ENCODE measurements around the gene KDELR1. TPM values are rescaled to one million over a fixed set of nuclear protein-coding genes. Genes with fewer than 3 reads are reported as not detected.

The KDELR1 gene
- total RNA-seq, 1 donor from 2014 or later, result 152 TPM

DNA sequence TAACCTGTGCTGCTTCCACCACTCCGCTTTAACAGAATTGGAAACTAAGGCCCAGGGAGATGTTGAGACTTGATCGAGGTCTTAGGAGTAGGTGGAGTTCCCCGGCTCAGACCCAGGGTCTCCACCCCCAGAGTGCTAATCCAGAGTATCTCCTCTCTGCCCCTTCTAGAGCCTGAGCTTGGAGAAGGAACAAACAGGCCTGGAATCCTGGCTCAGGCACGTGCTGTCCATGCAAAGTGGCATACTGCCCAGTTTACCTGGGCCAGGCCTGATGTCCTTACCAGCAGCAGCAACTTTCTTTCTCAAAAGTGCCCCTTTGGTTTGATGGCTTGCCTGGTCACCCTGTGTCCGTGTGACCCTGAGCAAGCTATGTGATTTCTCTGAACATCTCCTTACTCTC is 23.5 kb downstream of the KDELR1 start:
- Histone ChIP-seq H3K36me3 (ENCODE audit: control insufficient read depth, insufficient read depth, low read length) (no peaks in the 10 kb centered on the region), H3K27me3 (ENCODE audit: control insufficient read depth, insufficient read depth, low read length) (no peaks in the 10 kb centered on the region), H3K4me3 (ENCODE audit: low read depth, low read length) (no peak overlapping the region)
- no peak for TF ChIP-seq CTCF (IDR thresholded peaks at IDR 0.05; ENCODE audit: insufficient read depth, low read length, poor library complexity, severe bottlenecking)
- DNase-seq (ENCODE audit: low read depth), result no peak

GRCh38 chr19:48365602-48366001 is 25.7 kb downstream of the KDELR1 start:
- Histone ChIP-seq H3K4me3 (ENCODE audit: low read depth, low read length) (no peak overlapping the region), H3K36me3 (ENCODE audit: control insufficient read depth, insufficient read depth, low read length) (no peaks in the 10 kb centered on the region), H3K27me3 (ENCODE audit: control insufficient read depth, insufficient read depth, low read length) (no peaks in the 10 kb centered on the region)
- TF ChIP-seq CTCF (IDR thresholded peaks at IDR 0.05; ENCODE audit: insufficient read depth, low read length, poor library complexity, severe bottlenecking), result no peak
- DNase-seq (ENCODE audit: low read depth), result no peak

DNA sequence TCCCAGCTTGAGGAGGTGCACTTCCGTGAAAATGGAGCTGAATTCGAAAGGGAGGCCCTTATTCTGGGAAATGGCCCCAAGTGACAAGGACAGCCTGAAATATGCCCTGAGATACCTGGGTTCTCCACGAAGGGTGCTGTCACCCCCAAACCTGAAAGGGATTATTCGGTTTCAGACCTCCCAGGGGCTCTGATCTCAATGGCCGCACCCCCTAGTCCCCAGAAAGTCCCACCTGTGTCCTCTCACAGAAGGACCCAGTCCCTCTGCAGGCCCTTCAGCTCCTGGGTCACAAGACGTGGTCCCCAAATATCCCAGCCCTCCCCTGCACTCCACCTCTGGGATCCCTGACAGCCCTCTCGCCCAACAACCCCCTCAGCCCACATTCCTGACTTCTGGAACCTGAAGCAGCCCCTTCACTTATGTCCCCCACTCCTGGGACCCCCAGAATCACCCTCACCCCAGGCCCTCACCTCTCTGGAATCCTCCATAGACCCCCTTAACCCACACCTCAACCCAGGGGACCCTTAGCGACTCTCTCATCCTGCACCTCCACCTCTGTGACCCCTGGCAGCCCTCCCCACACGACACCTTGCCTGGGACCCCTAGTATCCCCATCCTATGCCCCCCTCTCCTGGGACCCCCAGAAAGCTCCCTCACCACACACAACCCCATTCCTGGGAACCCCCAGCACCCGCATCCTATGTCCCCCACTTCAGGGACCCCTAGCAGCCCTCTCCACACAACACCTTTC is 26.6 kb downstream of the KDELR1 start:
- Histone ChIP-seq H3K4me3 (ENCODE audit: low read depth, low read length) (peak overlapping the region; percentile 17), H3K36me3 (ENCODE audit: control insufficient read depth, insufficient read depth, low read length) (no peaks in the 10 kb centered on the region), H3K27me3 (ENCODE audit: control insufficient read depth, insufficient read depth, low read length) (no peaks in the 10 kb centered on the region)
- DNase-seq (ENCODE audit: low read depth), result no peak
- TF ChIP-seq CTCF (IDR thresholded peaks at IDR 0.05; ENCODE audit: insufficient read depth, low read length, poor library complexity, severe bottlenecking), result no peak

DNA sequence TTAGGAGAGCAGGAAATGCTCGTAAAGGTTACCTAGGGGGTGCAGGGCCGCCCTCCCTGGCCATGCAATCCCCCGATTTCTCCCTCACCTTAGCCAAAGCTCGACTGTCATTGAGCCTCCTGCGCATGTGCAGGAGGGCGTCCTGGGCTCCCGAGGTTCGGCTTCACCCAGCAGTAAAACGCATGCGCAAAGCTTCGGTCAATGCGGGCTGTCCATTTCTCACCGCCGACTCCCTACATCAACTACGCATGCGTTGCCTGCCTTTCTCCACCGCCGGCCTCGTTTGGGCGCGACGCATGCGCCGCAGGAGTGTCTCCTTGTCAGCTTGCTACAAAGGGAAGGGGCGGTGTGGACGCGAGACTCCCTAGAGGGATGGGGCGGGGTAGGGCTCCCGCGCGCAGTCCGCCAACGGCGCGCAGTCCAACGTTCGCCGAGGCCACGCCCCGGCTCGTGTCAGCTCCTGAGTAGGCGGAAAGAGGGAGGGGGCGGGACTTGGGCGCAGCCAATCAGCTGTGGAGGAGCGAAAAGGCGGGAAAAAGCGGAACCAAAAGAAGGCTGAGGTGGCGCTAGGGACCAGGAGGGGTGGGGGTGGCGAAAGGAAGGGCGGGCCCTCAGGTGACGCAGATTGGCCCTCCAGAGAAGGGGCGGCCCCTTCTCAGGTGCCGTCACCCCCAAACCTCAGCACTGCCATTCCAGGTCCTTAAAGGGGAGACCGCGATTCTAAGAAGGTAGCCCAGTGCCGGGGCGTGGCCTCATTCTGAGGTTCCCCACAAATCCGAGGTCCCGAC is 27.3 kb downstream of the KDELR1 start, which contains the start of the genes SYNGR4 and TMEM143:
SYNGR4 (plus strand) TSS at position 558 of the 788 bp plus-strand sequence. CDS start 1,476 bp downstream, outside the sequence.
TMEM143 (minus strand) TSS at position 131 of the 788 bp plus-strand sequence; CDS start at position 111, 20 bp downstream.
- peak within 1 kb of the TSS; percentile 47 for H3K4me3 ChIP-seq (ENCODE audit: low read depth, low read length)
- H3K27me3 ChIP-seq (ENCODE audit: control insufficient read depth, insufficient read depth, low read length), result no peaks in the 10 kb centered on the region
- H3K36me3 ChIP-seq (ENCODE audit: control insufficient read depth, insufficient read depth, low read length), result no peaks in the 10 kb centered on the region
- no peak for TF ChIP-seq CTCF (IDR thresholded peaks at IDR 0.05; ENCODE audit: insufficient read depth, low read length, poor library complexity, severe bottlenecking)
- DNase-seq (ENCODE audit: low read depth), result peak; percentile 97

DNA sequence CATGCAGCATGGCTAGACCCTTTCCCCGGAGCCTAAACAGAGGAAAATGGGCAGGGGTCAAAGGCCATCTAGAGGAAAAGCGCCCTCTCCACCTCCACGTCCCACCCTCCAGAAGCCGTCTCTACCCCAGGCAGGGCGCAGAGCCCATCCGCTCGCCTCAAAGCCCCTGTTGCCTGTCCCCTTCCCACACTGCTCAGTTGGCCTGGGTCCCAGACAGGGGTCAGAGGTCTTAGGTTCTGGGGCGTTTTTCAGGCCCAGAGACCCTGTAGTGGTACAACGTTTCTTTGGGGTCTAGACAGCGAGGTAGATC is 27.9 kb downstream of the KDELR1 start:
- Histone ChIP-seq H3K27me3 (ENCODE audit: control insufficient read depth, insufficient read depth, low read length) (no peaks in the 10 kb centered on the region), H3K36me3 (ENCODE audit: control insufficient read depth, insufficient read depth, low read length) (no peaks in the 10 kb centered on the region), H3K4me3 (ENCODE audit: low read depth, low read length) (peak overlapping the region; percentile 47)
- DNase-seq (ENCODE audit: low read depth), result no peak
- TF ChIP-seq CTCF (IDR thresholded peaks at IDR 0.05; ENCODE audit: insufficient read depth, low read length, poor library complexity, severe bottlenecking), result no peak

Measured in kidney epithelial cell (primary cell).